K562 (cell line): ENCODE data around the gene C1orf94. TPM values are rescaled to one million over a fixed set of nuclear protein-coding genes. Genes with fewer than 3 reads are reported as not detected.

ENCODE experiments used
- RB1 ChIP-seq: fragments of 450-650 bp; IDR thresholded peaks from 2 replicates; pipeline ENCODE4 v1.6.1; 2017; ENCODE audit warnings: low read depth, mild to moderate bottlenecking
- RBM15 ChIP-seq: fragments of 200-400 bp; formaldehyde crosslinking; IDR thresholded peaks from 2 replicates; pipeline ENCODE4 v1.6.1; 2018; ENCODE audit warnings: mild to moderate bottlenecking, low read length, moderate library complexity; ENCODE audit not compliant: insufficient read depth
- polyA plus RNA-seq, 8 experiments: library from polyadenylated mRNA; depleted of rRNA in 4 of 8; stranded (reverse) in 5 of 8; unstranded in 3 of 8; fragments of >200 nt; fragmentation: Nextera tagmentation in 2 of 8; fragmentation: Illumina TruSeq in 1 of 8; extraction: Ambion mirVana in 2 of 8; extraction: Trizol in 1 of 8; gene quantifications; 2 replicates each; pipeline versions ENCODE4 v1.2.1 to v1.2.3, GENCODE V29; 2011 to 2014; ENCODE audit warnings: inconsistent platforms in 1 of 8, missing spikeins in 1 of 8
- total RNA-seq, 7 experiments: library from RNA; depleted of rRNA in 6 of 7; stranded (reverse); fragments of >200 nt in 6 of 7; fragmentation: Illumina TruSeq in 2 of 7; extraction: Trizol in 2 of 7; gene quantifications; 2 replicates each; pipeline versions ENCODE4 v1.2.1 to v1.2.3, GENCODE V29; 2011 to 2021; ENCODE audit warnings: low replicate concordance in 1 of 7
- TF ChIP-seq, protein P1 (sequence below), 2 experiments: fragments of 450-650 bp in 1 of 2; IDR thresholded peaks; 2 replicates each; pipeline ENCODE4 v1.6.1; 2011 to 2017; ENCODE audit warnings: low read depth in 2 of 2, antibody characterized with exemption in 1 of 2, borderline replicate concordance in 1 of 2, low read length in 1 of 2, mild to moderate bottlenecking in 1 of 2, mixed read lengths in 1 of 2; ENCODE audit not compliant: control insufficient read depth in 1 of 2
- TF ChIP-seq, protein P2 (sequence below): fragments of 150-350 bp; IDR thresholded peaks from 2 replicates; pipeline ENCODE4 v1.6.1; 2014; ENCODE audit warnings: low read depth, mild to moderate bottlenecking, low read length, borderline replicate concordance
- TF ChIP-seq, protein P3 (sequence below): fragments of 200-800 bp; sonication (Bioruptor generic); IDR thresholded peaks from 2 replicates; pipeline ENCODE4 v1.6.1; 2017; ENCODE audit warnings: missing genetic modification characterization, missing compliant biosample characterization

Gene C1orf94
- total and polyA plus RNA-seq, 9 of the 15 experiments (the other 6 are each of a cell fraction or from before 2014, with no cell fraction given): not detected

DNA sequence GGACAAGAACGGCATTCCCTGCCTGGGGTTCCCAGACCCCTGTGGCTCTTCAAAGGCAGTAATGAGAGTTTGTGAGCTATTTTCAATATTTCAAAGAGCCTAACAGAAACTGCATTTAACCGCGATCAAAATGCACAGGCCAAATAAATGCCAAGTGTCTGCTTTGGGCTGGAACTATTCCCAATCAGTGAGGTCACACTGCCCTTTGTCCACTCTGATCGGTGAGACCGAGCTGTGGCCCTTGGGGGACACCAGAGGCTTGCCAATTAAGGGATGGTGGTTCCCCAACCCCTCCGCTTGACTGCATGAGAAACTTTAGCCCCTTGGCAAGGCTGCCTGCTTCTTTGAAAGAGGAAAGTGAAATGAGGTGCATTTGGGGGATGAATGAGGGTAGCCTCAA is 31.9 kb upstream of the C1orf94 start (continued):
- TF ChIP-seq, protein P1, sequence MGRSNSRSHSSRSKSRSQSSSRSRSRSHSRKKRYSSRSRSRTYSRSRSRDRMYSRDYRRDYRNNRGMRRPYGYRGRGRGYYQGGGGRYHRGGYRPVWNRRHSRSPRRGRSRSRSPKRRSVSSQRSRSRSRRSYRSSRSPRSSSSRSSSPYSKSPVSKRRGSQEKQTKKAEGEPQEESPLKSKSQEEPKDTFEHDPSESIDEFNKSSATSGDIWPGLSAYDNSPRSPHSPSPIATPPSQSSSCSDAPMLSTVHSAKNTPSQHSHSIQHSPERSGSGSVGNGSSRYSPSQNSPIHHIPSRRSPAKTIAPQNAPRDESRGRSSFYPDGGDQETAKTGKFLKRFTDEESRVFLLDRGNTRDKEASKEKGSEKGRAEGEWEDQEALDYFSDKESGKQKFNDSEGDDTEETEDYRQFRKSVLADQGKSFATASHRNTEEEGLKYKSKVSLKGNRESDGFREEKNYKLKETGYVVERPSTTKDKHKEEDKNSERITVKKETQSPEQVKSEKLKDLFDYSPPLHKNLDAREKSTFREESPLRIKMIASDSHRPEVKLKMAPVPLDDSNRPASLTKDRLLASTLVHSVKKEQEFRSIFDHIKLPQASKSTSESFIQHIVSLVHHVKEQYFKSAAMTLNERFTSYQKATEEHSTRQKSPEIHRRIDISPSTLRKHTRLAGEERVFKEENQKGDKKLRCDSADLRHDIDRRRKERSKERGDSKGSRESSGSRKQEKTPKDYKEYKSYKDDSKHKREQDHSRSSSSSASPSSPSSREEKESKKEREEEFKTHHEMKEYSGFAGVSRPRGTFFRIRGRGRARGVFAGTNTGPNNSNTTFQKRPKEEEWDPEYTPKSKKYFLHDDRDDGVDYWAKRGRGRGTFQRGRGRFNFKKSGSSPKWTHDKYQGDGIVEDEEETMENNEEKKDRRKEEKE (IDR thresholded peaks at IDR 0.05; ENCODE audit: borderline replicate concordance in 1 of 2, control insufficient read depth in 1 of 2, low read depth in 2 of 2, low read length in 1 of 2): no peak
- TF ChIP-seq, protein P2, sequence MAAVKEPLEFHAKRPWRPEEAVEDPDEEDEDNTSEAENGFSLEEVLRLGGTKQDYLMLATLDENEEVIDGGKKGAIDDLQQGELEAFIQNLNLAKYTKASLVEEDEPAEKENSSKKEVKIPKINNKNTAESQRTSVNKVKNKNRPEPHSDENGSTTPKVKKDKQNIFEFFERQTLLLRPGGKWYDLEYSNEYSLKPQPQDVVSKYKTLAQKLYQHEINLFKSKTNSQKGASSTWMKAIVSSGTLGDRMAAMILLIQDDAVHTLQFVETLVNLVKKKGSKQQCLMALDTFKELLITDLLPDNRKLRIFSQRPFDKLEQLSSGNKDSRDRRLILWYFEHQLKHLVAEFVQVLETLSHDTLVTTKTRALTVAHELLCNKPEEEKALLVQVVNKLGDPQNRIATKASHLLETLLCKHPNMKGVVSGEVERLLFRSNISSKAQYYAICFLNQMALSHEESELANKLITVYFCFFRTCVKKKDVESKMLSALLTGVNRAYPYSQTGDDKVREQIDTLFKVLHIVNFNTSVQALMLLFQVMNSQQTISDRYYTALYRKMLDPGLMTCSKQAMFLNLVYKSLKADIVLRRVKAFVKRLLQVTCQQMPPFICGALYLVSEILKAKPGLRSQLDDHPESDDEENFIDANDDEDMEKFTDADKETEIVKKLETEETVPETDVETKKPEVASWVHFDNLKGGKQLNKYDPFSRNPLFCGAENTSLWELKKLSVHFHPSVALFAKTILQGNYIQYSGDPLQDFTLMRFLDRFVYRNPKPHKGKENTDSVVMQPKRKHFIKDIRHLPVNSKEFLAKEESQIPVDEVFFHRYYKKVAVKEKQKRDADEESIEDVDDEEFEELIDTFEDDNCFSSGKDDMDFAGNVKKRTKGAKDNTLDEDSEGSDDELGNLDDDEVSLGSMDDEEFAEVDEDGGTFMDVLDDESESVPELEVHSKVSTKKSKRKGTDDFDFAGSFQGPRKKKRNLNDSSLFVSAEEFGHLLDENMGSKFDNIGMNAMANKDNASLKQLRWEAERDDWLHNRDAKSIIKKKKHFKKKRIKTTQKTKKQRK: no peak
- TF ChIP-seq, protein P3, sequence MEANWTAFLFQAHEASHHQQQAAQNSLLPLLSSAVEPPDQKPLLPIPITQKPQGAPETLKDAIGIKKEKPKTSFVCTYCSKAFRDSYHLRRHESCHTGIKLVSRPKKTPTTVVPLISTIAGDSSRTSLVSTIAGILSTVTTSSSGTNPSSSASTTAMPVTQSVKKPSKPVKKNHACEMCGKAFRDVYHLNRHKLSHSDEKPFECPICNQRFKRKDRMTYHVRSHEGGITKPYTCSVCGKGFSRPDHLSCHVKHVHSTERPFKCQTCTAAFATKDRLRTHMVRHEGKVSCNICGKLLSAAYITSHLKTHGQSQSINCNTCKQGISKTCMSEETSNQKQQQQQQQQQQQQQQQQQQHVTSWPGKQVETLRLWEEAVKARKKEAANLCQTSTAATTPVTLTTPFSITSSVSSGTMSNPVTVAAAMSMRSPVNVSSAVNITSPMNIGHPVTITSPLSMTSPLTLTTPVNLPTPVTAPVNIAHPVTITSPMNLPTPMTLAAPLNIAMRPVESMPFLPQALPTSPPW (CRISPR knock-in tag): no peak
- no peak for TF ChIP-seq RBM15
- no peak for TF ChIP-seq RB1
